HepG2 (cell line): ENCODE results near the gene PFKL. TPM values are rescaled to one million over a fixed set of nuclear protein-coding genes. Genes with fewer than 3 reads are reported as not detected.

Source experiments
- ATAC-seq: fragments of 200-7000 bp; cut with Tn5 transposase; 3 replicates; pipeline ENCODE4 v1.9.1; 2020; ENCODE audit warnings: mild to moderate bottlenecking, moderate library complexity
- BruUV-seq: library from RNA; stranded (reverse); fragments of 400-500 nt; replicated peaks from 2 replicates; lab custom pipeline; 2021; lab: Mats Ljungman, UMichigan
- CTCF ChIA-PET: fragments of 300-600 bp; formaldehyde crosslinking; extraction: SDS; loops from one replicate; lab custom pipeline; 2021; ENCODE audit warnings: low total read pairs, inconsistent platforms, low intra/inter-chr PET ratio; lab: Yijun Ruan, JAX
- POLR2A ChIA-PET: fragments of 350-600 bp; sonication (Branson Sonifier 250); formaldehyde crosslinking; loops from one replicate; lab custom pipeline; 2020; ENCODE audit warnings: antibody characterized with exemption, inconsistent platforms; lab: Yijun Ruan, JAX
- DNase-seq: peaks from one replicate; pipeline ENCODE4 v3.0.0-alpha.2; 2015; ENCODE audit warnings: low spot score
- FAIRE-seq: peaks from 3 replicates; lab custom pipeline; 2011; peaks lifted over from hg19 to GRCh38; lab: Jason Lieb, UNC
- H2AFZ ChIP-seq: one replicate; pipeline ENCODE4 v1.6.1; 2011; ENCODE audit warnings: low read length, inconsistent platforms
- H3K27ac ChIP-seq: fragments of 300-600 bp; 3 replicates; pipeline ENCODE4 v1.8.0; 2011; ENCODE audit warnings: mixed run types, mild to moderate bottlenecking, mixed read lengths, low read length, inconsistent platforms; ENCODE audit not compliant: insufficient read depth; ENCODE audit errors: extremely low read length
- H3K27me3 ChIP-seq, 2 experiments: fragments of 200-600 bp in 1 of 2; 2 replicates in 1 of 2; 3 replicates in 1 of 2; pipeline versions ENCODE4 v1.6.0 to v1.8.0; 2011; ENCODE audit warnings: low read length in 2 of 2, mild to moderate bottlenecking in 2 of 2, moderate library complexity in 2 of 2, inconsistent platforms in 1 of 2; ENCODE audit not compliant: insufficient read depth in 2 of 2, control insufficient read depth in 1 of 2
- H3K36me3 ChIP-seq, 2 experiments: fragments of 200-600 bp in 1 of 2; replicated peaks in 1 of 2; 2 replicates in 1 of 2; 3 replicates in 1 of 2; pipeline versions ENCODE4 v1.5.1 to v1.8.0; 2011; ENCODE audit warnings: low read length in 2 of 2, inconsistent platforms in 1 of 2; ENCODE audit not compliant: insufficient read depth in 2 of 2, control insufficient read depth in 1 of 2
- H3K4me1 ChIP-seq: 2 replicates; pipeline ENCODE4 v1.5.1; 2012; ENCODE audit warnings: low read length, inconsistent platforms; ENCODE audit not compliant: insufficient read depth
- H3K4me2 ChIP-seq: 2 replicates; pipeline ENCODE4 v1.6.0; 2011; ENCODE audit warnings: low read depth, low read length, inconsistent platforms
- H3K4me3 ChIP-seq, 3 experiments: fragments of 200-600 bp in 1 of 3; sonication (generic), shearing (Covaris generic) in 1 of 3; replicated peaks in 1 of 3; 2 replicates each; pipeline ENCODE4 v1.5.1; 2011 to 2016; ENCODE audit warnings: low read length in 3 of 3, inconsistent platforms in 2 of 3, low read depth in 2 of 3, mild to moderate bottlenecking in 2 of 3, control low read depth in 1 of 3, mixed read lengths in 1 of 3; ENCODE audit not compliant: insufficient read depth in 1 of 3
- H3K79me2 ChIP-seq: one replicate; pipeline ENCODE4 v1.6.1; 2011; ENCODE audit warnings: low read length, inconsistent platforms; ENCODE audit not compliant: insufficient read depth
- H3K9ac ChIP-seq: 2 replicates; pipeline ENCODE4 v1.6.0; 2011; ENCODE audit warnings: mild to moderate bottlenecking, low read depth, low read length, inconsistent platforms; ENCODE audit not compliant: insufficient read depth
- H3K9me3 ChIP-seq: 2 replicates; pipeline ENCODE4 v1.5.1; 2012; ENCODE audit warnings: mild to moderate bottlenecking, low read length
- H4K20me1 ChIP-seq: 2 replicates; pipeline ENCODE4 v1.6.0; 2011; ENCODE audit warnings: inconsistent platforms, mild to moderate bottlenecking, low read length, moderate library complexity; ENCODE audit not compliant: insufficient read depth
- ATF1 ChIP-seq: IDR thresholded peaks from 2 replicates; pipeline ENCODE4 v1.6.1; 2016; ENCODE audit warnings: mild to moderate bottlenecking, control low read depth
- DRAP1 ChIP-seq: IDR thresholded peaks from 2 replicates; pipeline ENCODE4 v1.6.1; 2016; ENCODE audit warnings: missing genetic modification reagents, missing compliant biosample characterization
- KDM4B ChIP-seq: sonication (generic); formaldehyde crosslinking; IDR thresholded peaks from 2 replicates; pipeline ENCODE4 v1.4.0; 2020; ENCODE audit warnings: missing genetic modification reagents
- SRSF1 ChIP-seq: fragments of 200-400 bp; formaldehyde crosslinking; optimal IDR thresholded peaks from 2 replicates; pipeline ENCODE3; 2017; ENCODE audit warnings: mild to moderate bottlenecking, low read depth, low read length, moderate library complexity
- TRAFD1 ChIP-seq: sonication (generic); formaldehyde crosslinking; IDR thresholded peaks from 2 replicates; pipeline ENCODE4 v1.5.1; 2020; ENCODE audit warnings: missing genetic modification reagents, mild to moderate bottlenecking, borderline replicate concordance
- ZBTB43 ChIP-seq: sonication (generic); formaldehyde crosslinking; conservative IDR thresholded peaks from 2 replicates; pipeline ENCODE4 v1.4.0; 2020; ENCODE audit warnings: missing genetic modification reagents
- ZFP37 ChIP-seq: sonication (generic); formaldehyde crosslinking; IDR thresholded peaks from 2 replicates; pipeline ENCODE4 v1.4.0; 2020; ENCODE audit warnings: missing genetic modification reagents, borderline replicate concordance
- ZNF543 ChIP-seq: sonication (generic); formaldehyde crosslinking; IDR thresholded peaks from 2 replicates; pipeline ENCODE4 v1.4.0; 2020; ENCODE audit warnings: mild to moderate bottlenecking, missing genetic modification reagents
- ZNF605 ChIP-seq: sonication (generic); formaldehyde crosslinking; IDR thresholded peaks from 2 replicates; pipeline ENCODE4 v1.8.0; 2022; ENCODE audit warnings: mild to moderate bottlenecking, missing genetic modification reagents
- ZNF619 ChIP-seq: sonication (generic); formaldehyde crosslinking; IDR thresholded peaks from 2 replicates; pipeline ENCODE4 v1.4.0; 2020; ENCODE audit warnings: mild to moderate bottlenecking, missing genetic modification reagents
- ZNF670 ChIP-seq: sonication (generic); formaldehyde crosslinking; IDR thresholded peaks from 2 replicates; pipeline ENCODE4 v1.8.0; 2022; ENCODE audit warnings: mild to moderate bottlenecking, missing genetic modification reagents, borderline replicate concordance
- ZNF704 ChIP-seq: sonication (generic); formaldehyde crosslinking; IDR thresholded peaks from 2 replicates; pipeline ENCODE4 v1.8.1; 2023; ENCODE audit warnings: mild to moderate bottlenecking, inconsistent platforms, moderate library complexity, missing genetic modification reagents, borderline replicate concordance
- ZNF883 ChIP-seq: sonication (generic); formaldehyde crosslinking; IDR thresholded peaks from 2 replicates; pipeline ENCODE4 v1.5.1; 2020; ENCODE audit warnings: mild to moderate bottlenecking, missing genetic modification reagents; ENCODE audit errors: not compliant biosample characterization
- WGBS: methylation state at CpG from one replicate; pipeline ENCODE4 v1.1.6; 2017; ENCODE audit warnings: low lambda C conversion rate; 5-methylcytosine and 5-hydroxymethylcytosine counted together
- in situ Hi-C: cut with HindIII; loops from 2 replicates; pipeline ENCODE4 v1.10.0; 2017; ENCODE audit warnings: low pct_unique_long_range_greater_than_20kb; ENCODE audit not compliant: extremely low pct_ligation_motif_present
- intact Hi-C: fragments of 100-400 bp; cut with micrococcal nuclease; formaldehyde crosslinking; loops from one replicate; pipeline ENCODE4 v1.10.0; 2022; ENCODE audit not compliant: unreplicated experiment
- polyA plus RNA-seq, 8 experiments: library from polyadenylated mRNA; depleted of rRNA in 3 of 8; stranded (reverse) in 7 of 8; unstranded in 1 of 8; fragments of >200 nt; fragmentation: Illumina TruSeq in 4 of 8; extraction: Trizol in 4 of 8; gene quantifications; 2 replicates each; pipeline versions ENCODE4 v1.2.1 to v1.2.3, GENCODE V29; 2011 to 2016; ENCODE audit warnings: low read depth in 4 of 8, missing spikeins in 1 of 8, mixed read lengths in 1 of 8; ENCODE audit not compliant: insufficient read depth in 1 of 8
- total RNA-seq, 5 experiments: library from RNA; depleted of rRNA; stranded (reverse); fragments of >200 nt; fragmentation: Illumina TruSeq; extraction: Trizol; gene quantifications; 2 replicates each; pipeline ENCODE4 v1.2.3, GENCODE V29; 2016; ENCODE audit warnings: low read depth in 1 of 5

Gene PFKL
- total and polyA plus RNA-seq, 2 of the 13 experiments (the other 11 are each of a cell fraction or from before 2014, with no cell fraction given): 92.8 to 106 TPM

DNA sequence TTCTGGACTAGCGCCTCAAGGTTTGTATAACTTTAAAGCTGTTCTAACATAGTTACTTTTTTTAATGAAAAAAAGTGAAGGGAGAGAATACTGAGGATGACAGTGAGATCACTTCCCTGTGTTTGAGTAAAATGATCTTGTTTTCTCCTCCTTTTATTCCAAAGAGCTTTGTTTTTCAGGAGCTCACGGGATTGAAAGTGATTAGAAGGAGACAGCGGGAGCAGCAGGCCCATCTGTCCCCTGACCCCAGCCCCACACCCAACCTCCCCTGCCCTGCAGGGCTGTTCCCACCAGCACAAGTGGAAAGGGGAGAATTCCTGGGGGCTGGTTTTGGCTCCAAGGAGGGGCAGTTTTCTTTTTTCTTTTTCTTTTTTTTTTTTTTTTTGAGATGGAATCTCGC is 36.1 kb upstream of the PFKL start:
- POLR2A ChIA-PET: no interaction called here
- H3K36me3 ChIP-seq: no peaks in the 10 kb centered on the region
- in situ Hi-C loops: no loop called here
- DNase-seq (no peak), FAIRE-seq (no peak), ATAC-seq (no peak)
- no peaks in the 10 kb centered on the region for H3K79me2 ChIP-seq
- BruUV-seq: no TSS peak
- no peak overlapping the region for H3K9ac ChIP-seq
- no peak overlapping the region; a peak in 1 of 6 replicates for H3K4me3 ChIP-seq
- H3K4me2 ChIP-seq: no peak overlapping the region
- H3K9me3 ChIP-seq: no peaks in the 10 kb centered on the region
- 53% methylated on average over 4 of the region's 4 CpGs for WGBS
- H3K27me3 ChIP-seq: peaks cover 1 to 13% of the 10 kb centered on the region in 2 experiments; a peak in 2 of 5 replicates
- intact Hi-C loops: no loop called here
- H3K4me1 ChIP-seq: peaks cover 31% of the 10 kb centered on the region
- H2AFZ ChIP-seq: no peak overlapping the region
- TF ChIP-seq KDM4B: no peak
- no peak for TF ChIP-seq ATF1 (CRISPR knock-in tag)
- TF ChIP-seq ZNF605: no peak
- TF ChIP-seq SRSF1: no peak
- no peak for TF ChIP-seq ZBTB43 (CRISPR knock-in tag)
- no peak for TF ChIP-seq ZNF670 (CRISPR knock-in tag)
- no peak for TF ChIP-seq ZNF619 (CRISPR knock-in tag)
- TF ChIP-seq ZFP37 (CRISPR knock-in tag): no peak
- no peak for TF ChIP-seq ZNF543 (CRISPR knock-in tag)
- no peak for TF ChIP-seq ZNF883 (CRISPR knock-in tag)
- no peak for TF ChIP-seq DRAP1
- no peak for TF ChIP-seq ZNF704 (CRISPR knock-in tag)
- TF ChIP-seq TRAFD1 (CRISPR knock-in tag): no peak
- TF ChIP-seq, all 625 proteins: peak for 0
- CTCF ChIA-PET: no interaction called here
- no peak overlapping the region for H3K27ac ChIP-seq
- H4K20me1 ChIP-seq: no peaks in the 10 kb centered on the region
